OCI-M2 (cell line): Measurements from ENCODE around the gene RPS16.

Source experiments
- DNase-seq: peaks from one replicate; lab custom pipeline; 2025; ENCODE audit not compliant: unreplicated experiment; lab: John Stamatoyannopoulos, UW

Gene RPS16

GRCh38 chr19:39389631-39390414 is 45.9 kb downstream of the RPS16 start:
- no peak for DNase-seq

GRCh38 chr19:39388657-39389056 is 47.1 kb downstream of the RPS16 start:
- no peak for DNase-seq

DNA sequence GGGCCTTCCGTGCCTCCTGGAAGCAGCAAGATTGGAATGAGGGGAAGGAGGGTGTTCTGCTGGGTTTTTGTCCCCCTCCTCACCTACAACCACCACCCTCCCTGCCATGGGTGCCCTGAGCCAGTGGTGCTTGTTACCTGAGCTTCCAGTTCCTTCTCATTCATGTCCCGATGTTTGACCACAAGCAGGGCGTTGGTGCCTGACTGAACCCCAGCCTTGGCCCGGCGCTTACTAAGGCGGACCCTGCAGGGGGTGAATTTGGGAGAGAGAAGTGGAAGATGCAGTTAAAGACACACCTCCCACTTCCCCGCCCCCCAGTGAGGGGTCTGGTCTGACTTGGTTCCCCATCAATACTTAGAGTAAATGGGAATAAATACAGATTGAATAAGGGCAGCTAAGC is 49.2 kb downstream of the RPS16 start:
- no peak for DNase-seq

DNA sequence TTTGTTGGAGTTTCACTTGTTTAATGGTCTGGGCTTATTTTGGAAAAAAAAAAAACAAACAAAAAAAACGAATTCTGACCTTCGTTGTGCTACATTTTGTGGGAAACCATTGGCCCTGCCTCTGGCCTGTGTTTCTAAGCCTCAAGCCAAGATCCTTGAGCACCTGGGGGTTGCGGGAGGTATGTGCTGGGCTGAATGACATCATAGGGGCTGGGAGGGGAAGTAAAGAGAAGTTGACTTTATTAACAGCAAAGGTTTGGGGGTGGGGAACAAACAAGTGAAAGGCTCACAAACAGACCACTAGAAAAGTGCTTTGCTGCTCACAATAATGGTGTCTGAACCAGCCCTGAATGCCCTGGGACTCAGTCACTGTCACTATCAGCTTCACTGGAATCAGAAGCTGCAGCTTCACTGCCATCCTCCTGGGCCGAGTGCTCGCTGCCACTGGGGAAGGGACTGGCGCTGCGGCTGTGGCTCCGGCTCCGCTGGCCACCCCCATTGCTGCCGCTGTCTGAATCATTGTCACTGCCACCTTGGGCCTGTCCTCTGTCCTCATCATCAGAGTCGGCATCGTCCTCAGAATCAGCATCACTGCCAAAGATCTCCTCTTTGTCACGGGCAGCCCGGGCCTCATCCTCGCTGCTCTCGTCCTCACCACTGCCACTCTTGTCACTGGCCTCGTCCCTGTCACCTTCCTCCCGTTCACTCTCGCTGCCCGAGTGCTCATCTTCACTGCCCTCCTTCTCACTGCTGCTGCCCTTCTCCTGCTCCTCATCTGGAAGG is 49.9 kb downstream of the RPS16 start:
- no peak for DNase-seq

DNA sequence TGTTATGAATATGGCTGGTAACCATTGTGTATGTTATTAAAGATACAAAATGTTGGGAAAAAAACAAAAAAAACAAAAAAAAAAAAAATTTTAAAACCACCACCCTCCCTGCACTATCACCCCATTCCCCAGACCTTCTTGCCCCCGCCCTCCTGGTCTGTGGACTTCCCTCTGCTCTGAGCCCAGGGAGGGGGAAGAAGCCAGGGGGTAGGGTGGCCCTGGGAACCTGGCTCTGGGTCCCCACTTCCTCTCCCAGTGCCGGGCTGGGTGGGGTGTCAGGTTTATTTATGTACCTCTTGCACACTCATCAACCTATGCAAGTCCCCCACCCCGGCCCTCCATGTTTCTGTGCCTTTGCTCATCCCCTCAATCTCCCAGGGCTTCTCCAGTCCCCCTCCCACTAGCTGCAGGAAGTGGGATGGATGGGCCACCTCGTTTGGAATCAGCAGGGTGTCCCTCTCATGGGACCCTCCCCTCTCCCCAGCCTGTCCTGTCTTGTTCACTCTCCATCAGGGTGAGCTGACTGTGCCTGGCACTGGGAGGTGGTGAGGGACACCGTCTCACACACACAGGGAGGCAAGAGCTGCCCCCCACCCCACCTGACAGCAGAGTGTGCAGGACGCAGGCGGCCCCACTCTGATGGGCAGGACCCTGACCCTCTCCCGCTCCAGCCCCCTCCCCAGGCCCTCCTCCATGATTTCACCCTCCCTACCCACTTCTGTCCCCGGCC is 50.7 kb downstream of the RPS16 start:
- no peak for DNase-seq
